ENCODE measurements around the gene EGFR.

GRCh38 chr7:55063061-55063460 lies 44.2 kb downstream of the EGFR start:
- TF ChIP-seq EZH2 (IDR thresholded peaks at IDR 0.05; ENCODE audit: borderline replicate concordance, low read depth, low read length, severe bottlenecking) (no peak), MAX (IDR thresholded peaks at IDR 0.05; ENCODE audit: insufficient read depth, insufficient read length) (no peak), POLR2AphosphoS5 (IDR thresholded peaks at IDR 0.05; ENCODE audit: insufficient read depth, low read depth, low read length) (no peak), CTCF (IDR thresholded peaks at IDR 0.05; ENCODE audit: extremely low read depth in 1 of 2, insufficient read depth in 1 of 2, low read depth in 1 of 2, low read length in 2 of 2) (no peak), POLR2A (IDR thresholded peaks at IDR 0.05; ENCODE audit: low read depth, low read length) (no peak), JUN (IDR thresholded peaks at IDR 0.05; ENCODE audit: borderline replicate concordance, insufficient read depth, insufficient read length, low read depth) (no peak), MYC (IDR thresholded peaks at IDR 0.05; ENCODE audit: low read depth, low read length) (no peak)

All from endothelial cell of umbilical vein (primary cell).